Measurements from ENCODE around the gene STH. TPM values are rescaled to one million over a fixed set of nuclear protein-coding genes. Genes with fewer than 3 reads are reported as not detected.

STH gene
- total and polyA plus RNA-seq, 4 experiments from 2014 or later, result not detected

DNA sequence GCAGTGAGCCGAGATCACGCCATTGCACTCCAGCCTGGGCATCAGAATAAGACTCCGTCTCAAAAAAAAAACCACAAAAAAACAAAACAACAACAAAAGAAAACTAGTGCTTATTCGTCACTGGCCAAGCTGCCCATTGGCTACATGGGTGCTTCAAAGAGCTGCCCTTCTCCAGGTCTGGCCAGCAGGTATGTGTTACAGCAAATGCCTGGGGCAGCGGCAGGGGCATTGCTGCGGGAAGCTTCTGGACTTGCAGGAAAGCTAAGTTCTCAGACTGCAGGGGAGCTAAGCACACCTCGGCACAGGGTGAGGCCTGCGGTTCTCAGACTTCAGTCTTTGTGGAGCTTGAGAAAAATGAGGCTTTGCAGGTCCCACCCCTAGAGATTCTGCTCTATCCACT, 4.1 kb upstream of the STH start:
- ChIA-PET CTCF (ENCODE audit: partially characterized antibody) (no interaction called here), POLR2A (ENCODE audit: partially characterized antibody) (no interaction called here)
- Mint-ChIP-seq H3K4me3 (no peak overlapping the region), H3K27me3 (no peaks in the 10 kb centered on the region), H3K4me1 (no peaks in the 10 kb centered on the region), H3K27ac (no peak overlapping the region), H3K36me3 (no peaks in the 10 kb centered on the region), H3K9me3 (no peaks in the 10 kb centered on the region)
- Histone ChIP-seq H3K9me3 (ENCODE audit: control insufficient read depth in 1 of 2, low read length in 2 of 2) (no peaks in the 10 kb centered on the region), H3K4me3 (ENCODE audit: low read length in 2 of 2) (no peak overlapping the region), H3K27ac (ENCODE audit: low read depth, low read length) (no peak overlapping the region), H3K36me3 (ENCODE audit: insufficient read depth, low read length) (no peaks in the 10 kb centered on the region), H3K27me3 (ENCODE audit: insufficient read depth, low read length) (no peaks in the 10 kb centered on the region), H3K4me1 (ENCODE audit: insufficient read depth, low read length) (no peaks in the 10 kb centered on the region)
- intact Hi-C loops (cut with micrococcal nuclease), result no loop called here
- no peak for DNase-seq

DNA sequence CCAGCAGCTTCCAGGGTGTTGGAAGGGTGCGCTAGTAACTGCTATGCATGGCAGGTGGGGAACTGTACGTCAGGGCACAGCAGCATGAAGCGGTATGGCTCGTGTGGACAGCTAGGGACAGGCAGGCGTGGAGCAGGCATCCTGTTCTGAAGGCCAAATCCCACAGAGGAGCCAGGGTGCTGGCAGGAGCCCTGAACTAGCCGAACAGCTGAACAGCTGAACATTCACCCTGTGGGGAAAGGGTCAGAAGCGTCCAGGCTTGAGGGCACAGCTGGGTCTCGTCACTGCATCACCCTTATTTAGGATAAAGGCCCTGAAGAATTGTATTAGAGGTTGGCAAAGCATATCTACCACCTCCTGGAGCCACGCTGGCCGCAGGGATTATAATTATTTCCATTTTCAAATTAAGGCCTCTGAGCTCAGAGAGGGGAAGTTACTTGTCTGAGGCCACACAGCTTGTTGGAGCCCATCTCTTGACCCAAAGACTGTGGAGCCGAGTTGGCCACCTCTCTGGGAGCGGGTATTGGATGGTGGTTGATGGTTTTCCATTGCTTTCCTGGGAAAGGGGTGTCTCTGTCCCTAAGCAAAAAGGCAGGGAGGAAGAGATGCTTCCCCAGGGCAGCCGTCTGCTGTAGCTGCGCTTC, 3.3 kb upstream of the STH start:
- H3K36me3 ChIP-seq (ENCODE audit: insufficient read depth, low read length), result no peaks in the 10 kb centered on the region
- no peak overlapping the region for H3K4me3 ChIP-seq (ENCODE audit: low read length in 2 of 2)
- ChIA-PET CTCF (ENCODE audit: partially characterized antibody) (interaction anchor here (2.5 kb wide), 1 partner anchor 217 kb away, joined by 8 read pairs; no protein-coding TSS in a partner anchor), POLR2A (ENCODE audit: partially characterized antibody) (no interaction called here)
- no peak overlapping the region for H3K4me3 Mint-ChIP-seq
- H3K27me3 Mint-ChIP-seq, result no peaks in the 10 kb centered on the region
- no peaks in the 10 kb centered on the region for H3K9me3 Mint-ChIP-seq
- H3K27ac ChIP-seq (ENCODE audit: low read depth, low read length), result no peak overlapping the region
- H3K27me3 ChIP-seq (ENCODE audit: insufficient read depth, low read length), result no peaks in the 10 kb centered on the region
- H3K4me1 Mint-ChIP-seq, result no peaks in the 10 kb centered on the region
- intact Hi-C loops (cut with micrococcal nuclease), result no loop called here
- H3K9me3 ChIP-seq (ENCODE audit: control insufficient read depth in 1 of 2, low read length in 2 of 2), result no peaks in the 10 kb centered on the region
- DNase-seq, result no peak
- H3K36me3 Mint-ChIP-seq, result no peaks in the 10 kb centered on the region
- no peaks in the 10 kb centered on the region for H3K4me1 ChIP-seq (ENCODE audit: insufficient read depth, low read length)
- no peak overlapping the region for H3K27ac Mint-ChIP-seq

- Histone ChIP-seq H3K27ac (ENCODE audit: low read depth, low read length) (no peak overlapping the region), H3K4me3 (ENCODE audit: low read length in 2 of 2) (no peak overlapping the region), H3K27me3 (ENCODE audit: insufficient read depth, low read length) (no peaks in the 10 kb centered on the region), H3K4me1 (ENCODE audit: insufficient read depth, low read length) (no peaks in the 10 kb centered on the region), H3K9me3 (ENCODE audit: control insufficient read depth in 1 of 2, low read length in 2 of 2) (no peaks in the 10 kb centered on the region), H3K36me3 (ENCODE audit: insufficient read depth, low read length) (no peaks in the 10 kb centered on the region)
- Mint-ChIP-seq H3K36me3 (no peaks in the 10 kb centered on the region), H3K27me3 (no peaks in the 10 kb centered on the region), H3K4me3 (no peak overlapping the region), H3K4me1 (no peaks in the 10 kb centered on the region), H3K9me3 (no peaks in the 10 kb centered on the region), H3K27ac (no peak overlapping the region)
- intact Hi-C loops (cut with micrococcal nuclease), result no loop called here
- no peak for DNase-seq
- ChIA-PET POLR2A (ENCODE audit: partially characterized antibody) (no interaction called here), CTCF (ENCODE audit: partially characterized antibody) (interaction anchor here (2.5 kb wide), 1 partner anchor 216 kb away, joined by 8 read pairs; no protein-coding TSS in a partner anchor)
Observed at GRCh38 chr17:45996282-45996937, 2.6 kb upstream of the STH start.

DNA sequence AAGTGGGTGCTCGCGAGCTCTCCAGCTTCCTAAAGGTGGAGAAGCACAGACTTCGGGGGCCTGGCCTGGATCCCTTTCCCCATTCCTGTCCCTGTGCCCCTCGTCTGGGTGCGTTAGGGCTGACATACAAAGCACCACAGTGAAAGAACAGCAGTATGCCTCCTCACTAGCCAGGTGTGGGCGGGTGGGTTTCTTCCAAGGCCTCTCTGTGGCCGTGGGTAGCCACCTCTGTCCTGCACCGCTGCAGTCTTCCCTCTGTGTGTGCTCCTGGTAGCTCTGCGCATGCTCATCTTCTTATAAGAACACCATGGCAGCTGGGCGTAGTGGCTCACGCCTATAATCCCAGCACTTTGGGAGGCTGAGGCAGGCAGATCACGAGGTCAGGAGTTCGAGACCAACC, 1.9 kb upstream of the STH start:
- Histone ChIP-seq H3K9me3 (ENCODE audit: control insufficient read depth in 1 of 2, low read length in 2 of 2) (no peaks in the 10 kb centered on the region), H3K36me3 (ENCODE audit: insufficient read depth, low read length) (no peaks in the 10 kb centered on the region), H3K4me1 (ENCODE audit: insufficient read depth, low read length) (no peaks in the 10 kb centered on the region), H3K27me3 (ENCODE audit: insufficient read depth, low read length) (no peaks in the 10 kb centered on the region), H3K4me3 (ENCODE audit: low read length in 2 of 2) (no peak overlapping the region), H3K27ac (ENCODE audit: low read depth, low read length) (no peak overlapping the region)
- POLR2A ChIA-PET (ENCODE audit: partially characterized antibody), result interaction anchor here (0.5 kb wide), 1 partner anchor 201 kb away, joined by 3 read pairs; no protein-coding TSS in a partner anchor
- DNase-seq, result no peak
- no peaks in the 10 kb centered on the region for H3K4me1 Mint-ChIP-seq
- H3K36me3 Mint-ChIP-seq, result no peaks in the 10 kb centered on the region
- H3K9me3 Mint-ChIP-seq, result no peaks in the 10 kb centered on the region
- no peak overlapping the region for H3K27ac Mint-ChIP-seq
- CTCF ChIA-PET (ENCODE audit: partially characterized antibody), result interaction anchor here (0.8 to 2.5 kb wide), 2 partner anchors 21 to 215 kb away, joined by 3 to 8 read pairs; no protein-coding TSS in a partner anchor
- no peak overlapping the region for H3K4me3 Mint-ChIP-seq
- intact Hi-C loops (cut with micrococcal nuclease), result no loop called here
- H3K27me3 Mint-ChIP-seq, result no peaks in the 10 kb centered on the region

DNA sequence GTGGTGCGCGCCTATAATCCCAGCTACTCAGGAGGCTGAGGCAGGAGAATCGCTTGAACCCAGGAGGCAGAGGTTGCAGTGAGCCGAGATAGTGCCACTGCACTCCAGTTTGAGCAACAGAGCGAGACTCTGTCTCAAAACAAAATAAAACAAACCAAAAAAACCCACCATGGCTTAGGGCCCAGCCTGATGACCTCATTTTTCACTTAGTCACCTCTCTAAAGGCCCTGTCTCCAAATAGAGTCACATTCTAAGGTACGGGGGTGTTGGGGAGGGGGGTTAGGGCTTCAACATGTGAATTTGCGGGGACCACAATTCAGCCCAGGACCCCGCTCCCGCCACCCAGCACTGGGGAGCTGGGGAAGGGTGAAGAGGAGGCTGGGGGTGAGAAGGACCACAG, 1.4 kb upstream of the STH start:
- CTCF ChIA-PET (ENCODE audit: partially characterized antibody), result interaction anchor here (0.8 to 2.5 kb wide), 2 partner anchors 21 to 215 kb away, joined by 3 to 8 read pairs; no protein-coding TSS in a partner anchor
- Histone ChIP-seq H3K4me3 (ENCODE audit: low read length in 2 of 2) (no peak overlapping the region), H3K4me1 (ENCODE audit: insufficient read depth, low read length) (peaks cover 2% of the 10 kb centered on the region), H3K27ac (ENCODE audit: low read depth, low read length) (no peak overlapping the region), H3K27me3 (ENCODE audit: insufficient read depth, low read length) (no peaks in the 10 kb centered on the region), H3K36me3 (ENCODE audit: insufficient read depth, low read length) (no peaks in the 10 kb centered on the region), H3K9me3 (ENCODE audit: control insufficient read depth in 1 of 2, low read length in 2 of 2) (no peaks in the 10 kb centered on the region)
- intact Hi-C loops (cut with micrococcal nuclease), result no loop called here
- Mint-ChIP-seq H3K4me3 (no peak overlapping the region), H3K36me3 (no peaks in the 10 kb centered on the region), H3K4me1 (no peaks in the 10 kb centered on the region), H3K27ac (no peak overlapping the region), H3K9me3 (no peaks in the 10 kb centered on the region), H3K27me3 (no peaks in the 10 kb centered on the region)
- POLR2A ChIA-PET (ENCODE audit: partially characterized antibody), result interaction anchor here (0.5 kb wide), 1 partner anchor 200 kb away, joined by 3 read pairs; no protein-coding TSS in a partner anchor
- DNase-seq, result no peak

- H3K9me3 ChIP-seq (ENCODE audit: control insufficient read depth in 1 of 2, low read length in 2 of 2), result no peaks in the 10 kb centered on the region
- Mint-ChIP-seq H3K36me3 (no peaks in the 10 kb centered on the region), H3K27me3 (no peaks in the 10 kb centered on the region), H3K9me3 (no peaks in the 10 kb centered on the region), H3K4me1 (no peaks in the 10 kb centered on the region), H3K27ac (no peak overlapping the region), H3K4me3 (no peak overlapping the region)
- H3K4me1 ChIP-seq (ENCODE audit: insufficient read depth, low read length), result peaks cover 5% of the 10 kb centered on the region
- intact Hi-C loops (cut with micrococcal nuclease), result loop anchor here (5.0 kb wide), 1 partner anchor 192 kb away; the partner anchor contains the start of gene KANSL1
- no peak for DNase-seq
- H3K27me3 ChIP-seq (ENCODE audit: insufficient read depth, low read length), result no peaks in the 10 kb centered on the region
- CTCF ChIA-PET (ENCODE audit: partially characterized antibody), result interaction anchor here (0.7 to 5.7 kb wide), 3 partner anchors 43 to 213 kb away, joined by 3 to 119 read pairs (median 5); no protein-coding TSS in a partner anchor
- POLR2A ChIA-PET (ENCODE audit: partially characterized antibody), result no interaction called here
- no peak overlapping the region for H3K27ac ChIP-seq (ENCODE audit: low read depth, low read length)
- H3K4me3 ChIP-seq (ENCODE audit: low read length in 2 of 2), result no peak overlapping the region
- H3K36me3 ChIP-seq (ENCODE audit: insufficient read depth, low read length), result no peaks in the 10 kb centered on the region
Observed at GRCh38 chr17:45999900-46000290, 845 bp downstream of the STH start.

DNA sequence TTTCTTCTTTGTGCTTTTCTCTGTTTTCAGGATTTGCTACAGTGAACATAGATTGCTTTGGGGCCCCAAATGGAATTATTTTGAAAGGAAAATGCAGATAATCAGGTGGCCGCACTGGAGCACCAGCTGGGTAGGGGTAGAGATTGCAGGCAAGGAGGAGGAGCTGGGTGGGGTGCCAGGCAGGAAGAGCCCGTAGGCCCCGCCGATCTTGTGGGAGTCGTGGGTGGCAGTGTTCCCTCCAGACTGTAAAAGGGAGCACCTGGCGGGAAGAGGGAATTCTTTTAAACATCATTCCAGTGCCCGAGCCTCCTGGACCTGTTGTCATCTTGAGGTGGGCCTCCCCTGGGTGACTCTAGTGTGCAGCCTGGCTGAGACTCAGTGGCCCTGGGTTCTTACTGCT, 1.2 kb downstream of the STH start:
- Histone ChIP-seq H3K4me1 (ENCODE audit: insufficient read depth, low read length) (peaks cover 5% of the 10 kb centered on the region), H3K9me3 (ENCODE audit: control insufficient read depth in 1 of 2, low read length in 2 of 2) (no peaks in the 10 kb centered on the region), H3K36me3 (ENCODE audit: insufficient read depth, low read length) (no peaks in the 10 kb centered on the region), H3K27ac (ENCODE audit: low read depth, low read length) (no peak overlapping the region), H3K4me3 (ENCODE audit: low read length in 2 of 2) (no peak overlapping the region), H3K27me3 (ENCODE audit: insufficient read depth, low read length) (no peaks in the 10 kb centered on the region)
- no peak for DNase-seq
- Mint-ChIP-seq H3K27me3 (no peaks in the 10 kb centered on the region), H3K4me3 (no peak overlapping the region), H3K27ac (no peak overlapping the region), H3K36me3 (no peaks in the 10 kb centered on the region), H3K9me3 (no peaks in the 10 kb centered on the region), H3K4me1 (no peaks in the 10 kb centered on the region)
- POLR2A ChIA-PET (ENCODE audit: partially characterized antibody), result interaction anchor here (2.7 kb wide), 1 partner anchor 193 kb away, joined by 8 read pairs; the partner anchor contains the start of gene KANSL1
- intact Hi-C loops (cut with micrococcal nuclease), result loop anchor here (5.0 kb wide), 1 partner anchor 192 kb away; the partner anchor contains the start of gene KANSL1
- CTCF ChIA-PET (ENCODE audit: partially characterized antibody), result interaction anchor here (1.0 to 5.7 kb wide), 5 partner anchors 11 to 287 kb away, joined by 4 to 119 read pairs (median 17); no protein-coding TSS in a partner anchor
